HEK293T (cell line): ENCODE results near the gene ANKRD44.
"Not testable (repeated sequence)": the region's sequence is repeated elsewhere in the genome, so short reads cannot be mapped to it uniquely, and the experiment has no call there.

ENCODE experiments used
- CTCF ChIA-PET: fragments of 350-600 bp; formaldehyde crosslinking; extraction: SDS; loops from one replicate; lab custom pipeline; 2021; ENCODE audit warnings: antibody characterized with exemption, inconsistent platforms; lab: Yijun Ruan, JAX
- POLR2A ChIA-PET: fragments of 350-600 bp; formaldehyde crosslinking; extraction: SDS; loops from one replicate; lab custom pipeline; 2020; ENCODE audit warnings: antibody characterized with exemption, inconsistent platforms; lab: Yijun Ruan, JAX
- DNase-seq: peaks from one replicate; pipeline ENCODE4 v3.0.0; 2012; ENCODE audit warnings: mixed read lengths; ENCODE audit errors: extremely low spot score
- ARNT ChIP-seq: fragments of 450-650 bp; IDR thresholded peaks from 2 replicates; pipeline ENCODE4 v1.6.1; 2017; ENCODE audit warnings: mild to moderate bottlenecking
- BHLHE40 ChIP-seq: fragments of 450-650 bp; IDR thresholded peaks from 2 replicates; pipeline ENCODE4 v1.6.1; 2016; ENCODE audit warnings: mild to moderate bottlenecking, moderate library complexity, borderline replicate concordance
- CTBP1 ChIP-seq: fragments of 450-650 bp; IDR thresholded peaks from 2 replicates; pipeline ENCODE4 v1.6.1; 2016; ENCODE audit warnings: borderline replicate concordance
- ELF4 ChIP-seq: fragments of 450-650 bp; IDR thresholded peaks from 2 replicates; pipeline ENCODE4 v1.6.1; 2017; ENCODE audit warnings: antibody characterized with exemption
- FOXA1 ChIP-seq: fragments of 450-650 bp; IDR thresholded peaks from 2 replicates; pipeline ENCODE4 v1.6.1; 2016; ENCODE audit warnings: mild to moderate bottlenecking
- FOXK2 ChIP-seq: fragments of 450-650 bp; IDR thresholded peaks from 2 replicates; pipeline ENCODE4 v1.6.1; 2016; ENCODE audit warnings: mild to moderate bottlenecking
- FOXM1 ChIP-seq: fragments of 450-650 bp; IDR thresholded peaks from 2 replicates; pipeline ENCODE4 v1.6.1; 2017; ENCODE audit warnings: mild to moderate bottlenecking, borderline replicate concordance
- HDGF ChIP-seq: fragments of 450-650 bp; IDR thresholded peaks from 2 replicates; pipeline ENCODE4 v1.6.1; 2017; ENCODE audit warnings: antibody characterized with exemption, borderline replicate concordance
- L3MBTL2 ChIP-seq: fragments of 450-650 bp; conservative IDR thresholded peaks from 2 replicates; pipeline ENCODE4 v1.6.1; 2016; ENCODE audit warnings: mild to moderate bottlenecking
- LEF1 ChIP-seq: fragments of 450-650 bp; IDR thresholded peaks from 2 replicates; pipeline ENCODE4 v1.6.1; 2017; ENCODE audit warnings: mild to moderate bottlenecking, borderline replicate concordance
- NFRKB ChIP-seq: fragments of 450-650 bp; IDR thresholded peaks from 2 replicates; pipeline ENCODE4 v1.6.1; 2016; ENCODE audit warnings: mild to moderate bottlenecking, moderate library complexity
- PKNOX1 ChIP-seq: fragments of 450-650 bp; IDR thresholded peaks from 2 replicates; pipeline ENCODE4 v1.6.1; 2016
- SP1 ChIP-seq: fragments of 450-650 bp; IDR thresholded peaks from 2 replicates; pipeline ENCODE4 v1.6.1; 2017
- SUZ12 ChIP-seq: fragments of 450-650 bp; IDR thresholded peaks from 2 replicates; pipeline ENCODE4 v1.6.1; 2016; ENCODE audit warnings: mild to moderate bottlenecking
- TARDBP ChIP-seq: fragments of 450-650 bp; IDR thresholded peaks from 2 replicates; pipeline ENCODE4 v1.6.1; 2016
- ZNF384 ChIP-seq: fragments of 450-650 bp; IDR thresholded peaks from 2 replicates; pipeline ENCODE4 v1.6.1; 2016

The ANKRD44 gene

DNA sequence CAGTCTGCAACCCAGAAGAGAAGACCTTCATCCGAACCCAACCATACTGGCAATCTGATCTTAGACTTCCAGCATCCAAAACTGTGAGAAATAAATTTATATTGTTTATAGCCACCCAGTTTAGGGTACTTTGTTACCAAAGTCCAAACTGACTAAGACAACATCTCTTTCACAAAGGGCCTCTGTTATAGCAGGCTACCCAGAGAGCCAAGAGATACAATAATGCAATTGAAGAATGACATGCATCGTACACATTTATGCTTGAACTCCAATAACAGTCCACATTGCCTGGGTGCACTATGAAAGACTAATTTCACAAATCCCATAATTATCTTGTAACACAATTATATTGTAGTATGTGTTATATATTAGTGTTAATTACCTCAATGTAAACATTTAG lies 39.1 kb upstream of the ANKRD44 start:
- DNase-seq = no peak
- CTCF ChIA-PET = interaction anchor here (0.6 kb wide), 1 partner anchor 94 kb away, joined by 5 read pairs; no protein-coding TSS in a partner anchor
- POLR2A ChIA-PET = no interaction called here
- TF ChIP-seq ELF4 (no peak), L3MBTL2 (no peak), SUZ12 (no peak), BHLHE40 (no peak), LEF1 (no peak), NFRKB (no peak), CTBP1 (no peak), FOXA1 (no peak), ZNF384 (no peak), PKNOX1 (no peak), FOXK2 (no peak), SP1 (no peak), TARDBP (no peak), ARNT (no peak), FOXM1 (no peak), HDGF (no peak)

- TF ChIP-seq FOXM1 (no peak), ELF4 (no peak), PKNOX1 (no peak), HDGF (no peak), TARDBP (no peak), NFRKB (no peak), FOXA1 (no peak), BHLHE40 (no peak), L3MBTL2 (no peak), ARNT (no peak), LEF1 (no peak), SUZ12 (no peak), CTBP1 (no peak), SP1 (no peak), ZNF384 (no peak), FOXK2 (no peak)
- POLR2A ChIA-PET = no interaction called here
- CTCF ChIA-PET = no interaction called here
- DNase-seq = no peak
Measured at GRCh38 chr2:197348721-197349360, 38.3 kb upstream of the ANKRD44 start.

- CTCF ChIA-PET = no interaction called here
- TF ChIP-seq LEF1 (no peak), FOXM1 (no peak), SP1 (no peak), PKNOX1 (no peak), L3MBTL2 (no peak), FOXK2 (no peak), CTBP1 (no peak), ARNT (no peak), SUZ12 (no peak), ZNF384 (no peak), ELF4 (no peak), TARDBP (no peak)
- POLR2A ChIA-PET = no interaction called here
- DNase-seq = no peak
Measured at GRCh38 chr2:197345846-197346370, 35.3 kb upstream of the ANKRD44 start.

DNA sequence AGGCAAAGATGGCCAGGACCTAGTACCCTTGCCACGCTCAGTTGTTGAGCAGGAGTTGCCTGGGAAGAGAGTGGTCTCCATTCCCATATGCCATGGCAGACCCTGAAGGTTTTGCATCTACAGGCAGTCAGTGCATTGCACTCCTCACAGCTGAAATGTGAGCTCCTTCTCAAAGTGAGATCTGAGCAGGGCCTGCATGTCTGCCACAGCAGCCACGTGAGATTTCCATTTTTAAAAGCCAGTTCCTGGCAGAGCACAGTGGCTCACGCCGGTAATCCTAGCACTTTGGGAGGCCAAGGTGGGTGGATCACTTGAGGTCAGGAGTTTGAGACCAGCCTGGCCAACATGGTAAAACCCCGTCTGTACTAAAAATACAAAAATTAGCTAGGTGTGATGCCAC lies 33.4 kb upstream of the ANKRD44 start:
- POLR2A ChIA-PET, DNase-seq: not testable (repeated sequence)
- CTCF ChIA-PET = interaction anchor here (0.7 kb wide), 1 partner anchor 230 kb away, joined by 3 read pairs; no protein-coding TSS in a partner anchor

DNA sequence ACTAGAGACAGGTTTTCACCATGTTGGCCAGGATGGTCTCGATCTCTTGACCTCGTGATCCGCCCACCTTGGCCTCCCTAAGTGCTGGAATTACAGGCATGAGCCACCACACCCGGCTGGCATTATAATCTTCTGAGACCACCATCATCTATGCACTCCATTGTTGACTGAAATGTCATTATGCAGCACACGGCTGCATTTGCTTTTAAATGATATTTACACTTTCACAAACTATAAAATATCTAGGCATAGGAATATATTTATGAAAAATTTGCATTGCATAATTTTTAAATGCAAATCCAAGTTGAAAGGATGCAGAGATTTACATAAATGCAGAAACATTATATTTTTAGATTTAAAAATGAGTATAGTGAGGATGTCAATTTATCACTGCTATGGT lies 30.0 kb upstream of the ANKRD44 start:
- ChIA-PET CTCF (no interaction called here), POLR2A (no interaction called here)
- no peak for DNase-seq
- TF ChIP-seq FOXM1 = no peak
- TF ChIP-seq HDGF = no peak
- no peak for TF ChIP-seq ARNT

DNA sequence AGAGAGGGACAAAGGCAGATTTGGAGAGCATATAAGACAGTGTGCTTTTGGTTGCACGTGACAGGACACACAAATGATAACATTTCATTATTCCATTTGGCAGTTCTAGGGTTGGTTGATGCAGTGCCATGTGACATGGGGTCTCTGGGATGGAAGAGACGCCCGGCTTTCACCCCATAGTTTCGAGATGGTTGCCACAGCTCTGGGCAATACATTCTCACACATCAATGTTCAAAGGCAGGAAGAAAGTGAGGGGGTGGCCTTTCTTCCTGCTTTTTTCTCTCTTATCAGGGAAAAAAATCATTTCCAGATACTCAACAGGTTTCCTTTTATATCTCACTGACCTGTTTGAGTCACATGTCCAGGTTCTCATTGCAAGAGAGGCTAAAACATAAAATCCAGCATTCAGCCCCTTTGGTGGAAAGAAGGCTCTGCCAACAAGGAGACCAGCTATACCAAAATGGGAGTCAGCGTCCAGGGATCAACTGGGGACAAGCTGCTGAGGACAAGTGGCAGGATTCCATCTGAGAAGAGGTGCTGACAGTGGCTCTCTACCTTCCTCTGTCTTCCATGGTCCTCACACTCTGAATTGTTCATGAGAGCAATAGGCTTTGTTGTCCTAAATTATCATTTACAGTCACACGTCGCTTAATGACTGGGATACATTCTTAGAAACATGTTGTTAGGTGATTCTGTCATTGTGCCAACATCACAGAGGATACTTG lies 29.1 kb upstream of the ANKRD44 start:
- POLR2A ChIA-PET = no interaction called here
- CTCF ChIA-PET = no interaction called here
- TF ChIP-seq LEF1 = no peak
- TF ChIP-seq BHLHE40 = no peak
- no peak for TF ChIP-seq ZNF384
- TF ChIP-seq NFRKB = no peak
- TF ChIP-seq ELF4 = no peak
- TF ChIP-seq TARDBP = no peak
- no peak for TF ChIP-seq SUZ12
- TF ChIP-seq SP1 = no peak
- no peak for TF ChIP-seq L3MBTL2
- no peak for TF ChIP-seq FOXK2
- TF ChIP-seq HDGF = no peak
- TF ChIP-seq FOXA1 = no peak
- TF ChIP-seq PKNOX1 = no peak
- TF ChIP-seq CTBP1 = no peak
- no peak for TF ChIP-seq ARNT
- no peak for TF ChIP-seq FOXM1
- no peak for DNase-seq
